Thoracic aorta endothelial cell (primary cell): ENCODE results near the gene KCNIP3. TPM values are rescaled to one million over a fixed set of nuclear protein-coding genes. Genes with fewer than 3 reads are reported as not detected.

Experiments
- total RNA-seq: library from RNA; depleted of rRNA; stranded (reverse); fragments of >200 nt; gene quantifications from 2 replicates; pipeline ENCODE4 v1.2.3, GENCODE V29; 2012

KCNIP3 gene
- 0.53 and 2.0 TPM in 2 replicates for total RNA-seq

DNA sequence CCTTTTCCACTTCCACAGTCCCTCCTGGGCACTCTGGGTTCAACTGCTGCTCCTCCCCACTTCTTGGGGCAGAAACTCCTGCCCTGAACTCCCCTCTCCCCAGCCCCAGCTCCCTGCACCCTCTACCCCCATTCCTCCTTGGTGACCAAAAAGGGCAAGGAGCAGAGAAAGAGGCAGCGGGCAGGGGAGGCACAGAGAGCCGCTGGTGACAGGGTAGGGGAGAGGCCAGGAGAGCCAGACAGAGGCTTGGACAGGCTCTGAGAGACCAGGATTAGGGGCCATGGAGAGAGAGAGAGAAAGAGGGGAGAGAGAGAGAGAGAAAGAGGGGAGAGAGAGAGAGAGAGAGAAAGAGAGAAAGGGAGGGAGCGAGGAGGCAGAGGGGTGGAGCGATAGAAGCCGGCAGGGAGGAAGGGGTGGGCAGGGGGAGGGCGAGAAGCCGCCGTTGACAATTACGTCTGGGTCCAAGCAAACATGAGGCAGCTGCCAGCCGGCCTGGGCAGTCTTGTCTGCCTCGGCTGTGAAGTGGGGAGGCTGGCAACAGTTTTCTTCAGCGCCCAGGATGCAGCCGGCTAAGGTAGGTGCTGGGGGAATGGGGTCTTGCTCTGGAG, at the start of gene KCNIP3:
Gene KCNIP3 (plus strand): TSS at position 468 of the 608 bp plus-strand sequence. CDS start 92 bp downstream, at position 560.

DNA sequence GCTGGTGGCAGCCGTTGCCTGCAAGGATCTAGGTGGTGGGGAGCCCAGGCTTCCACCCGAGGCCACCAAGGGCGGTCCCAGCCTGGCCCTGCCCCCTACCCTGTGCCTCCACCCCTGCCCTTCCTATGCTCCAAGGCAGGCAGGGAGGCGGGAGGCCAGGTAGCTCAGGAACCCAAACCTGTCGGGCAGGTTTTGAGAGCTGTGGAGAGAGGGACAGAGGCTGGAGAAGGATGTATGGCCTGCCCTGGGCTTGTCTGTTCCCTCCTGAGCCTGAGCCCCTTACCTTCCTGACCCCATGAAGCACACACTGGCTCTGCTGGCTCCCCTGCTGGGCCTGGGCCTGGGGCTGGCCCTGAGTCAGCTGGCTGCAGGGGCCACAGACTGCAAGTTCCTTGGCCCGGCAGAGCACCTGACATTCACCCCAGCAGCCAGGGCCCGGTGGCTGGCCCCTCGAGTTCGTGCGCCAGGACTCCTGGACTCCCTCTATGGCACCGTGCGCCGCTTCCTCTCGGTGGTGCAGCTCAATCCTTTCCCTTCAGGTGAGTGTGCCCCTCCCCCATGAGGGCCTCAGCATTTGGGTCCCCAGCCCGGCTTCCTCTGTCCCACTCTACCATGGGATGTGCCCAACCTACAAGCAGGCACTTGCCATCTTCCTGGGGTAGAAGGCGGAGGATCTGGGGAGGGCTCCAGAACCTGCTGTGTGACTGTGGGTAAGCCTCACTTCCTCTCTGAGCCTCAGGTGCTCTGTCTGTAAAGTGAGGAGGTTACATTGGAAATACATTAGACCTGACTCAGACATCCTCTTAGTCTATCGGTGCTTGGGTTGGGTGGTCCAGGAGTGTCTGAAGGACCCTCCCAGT, 22.6 kb upstream of the KCNIP3 start, which contains the start of gene PROM2:
Gene PROM2 (plus strand): TSS at position 159 of the 860 bp plus-strand sequence. CDS start 137 bp downstream, at position 296.

DNA sequence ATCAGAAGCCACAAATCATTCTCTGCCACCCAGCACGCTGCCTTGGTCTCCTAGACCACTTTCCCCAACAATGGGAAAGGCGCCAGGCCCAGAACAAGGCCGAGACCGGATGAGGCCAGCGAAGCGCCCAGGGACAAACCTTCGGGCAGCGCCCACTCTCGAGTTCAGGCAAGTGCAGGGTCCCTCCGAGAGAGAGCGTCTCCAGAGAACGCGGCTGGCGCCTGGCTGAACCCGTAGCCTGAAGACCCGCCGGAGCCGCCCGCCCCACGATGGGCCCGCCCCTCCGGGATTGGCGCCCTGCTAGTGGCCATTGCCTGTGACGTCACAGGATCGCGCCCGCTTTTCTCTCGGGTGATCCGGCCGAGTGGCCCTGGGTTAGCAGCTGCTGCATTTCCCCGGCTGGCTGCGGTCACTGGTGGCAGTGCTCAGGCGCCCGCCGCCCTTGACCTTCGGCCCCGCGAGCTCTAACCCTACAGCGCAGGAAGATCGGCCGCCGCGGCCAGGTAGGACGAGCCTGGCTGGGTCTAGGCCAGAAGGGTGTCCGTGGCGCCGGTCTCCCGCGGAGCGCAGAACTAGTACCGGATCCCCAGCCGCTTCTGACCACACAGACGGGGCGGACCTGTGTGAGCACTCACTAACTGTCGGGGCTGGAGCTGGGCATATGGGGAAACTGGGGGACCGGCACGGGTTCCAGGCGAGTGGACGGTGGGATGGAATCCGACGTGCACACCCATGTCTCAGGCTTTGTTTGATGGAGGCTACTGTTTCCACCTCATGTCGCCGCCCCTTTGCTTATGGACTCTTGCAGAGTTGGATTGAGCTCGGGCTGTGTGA, 105.4 kb downstream of the KCNIP3 start, which contains the start of gene FAHD2A:
Gene FAHD2A (plus strand): TSS at position 339 of the 834 bp plus-strand sequence. CDS start 2,851 bp downstream, outside the sequence.

Other genes with a start within 250 kb of the KCNIP3 start
- 53.3 and 62.5 TPM in 2 replicates for gene MRPS5, start 175.5 kb upstream of the KCNIP3 start, total RNA-seq
- gene ZNF514, start 137.5 kb upstream of the KCNIP3 start, total RNA-seq: 10.2 and 10.8 TPM in 2 replicates
- gene ZNF2, start 131.5 kb upstream of the KCNIP3 start, total RNA-seq: 5.1 and 5.6 TPM in 2 replicates
- 6.2 and 6.4 TPM in 2 replicates for gene ZNF892, start 89.8 kb upstream of the KCNIP3 start, total RNA-seq
- under 0.01 and 0.29 TPM in 2 replicates for gene PROM2, start 22.9 kb upstream of the KCNIP3 start, total RNA-seq
- 23.0 and 29.6 TPM in 2 replicates for gene FAHD2A, start 105.4 kb downstream of the KCNIP3 start, total RNA-seq
- not detected in 2 replicates for gene TRIM43B, start 187.4 kb downstream of the KCNIP3 start, total RNA-seq